HG03378 (cell line): ENCODE measurements around the gene DEPP1.

Source experiments
- ATAC-seq: cut with Tn5 transposase; IDR thresholded peaks from one replicate; pipeline ENCODE4 v1.9.1; 2021; ENCODE audit warnings: mild to moderate bottlenecking, moderate library complexity; ENCODE audit not compliant: unreplicated experiment

DEPP1 gene

DNA sequence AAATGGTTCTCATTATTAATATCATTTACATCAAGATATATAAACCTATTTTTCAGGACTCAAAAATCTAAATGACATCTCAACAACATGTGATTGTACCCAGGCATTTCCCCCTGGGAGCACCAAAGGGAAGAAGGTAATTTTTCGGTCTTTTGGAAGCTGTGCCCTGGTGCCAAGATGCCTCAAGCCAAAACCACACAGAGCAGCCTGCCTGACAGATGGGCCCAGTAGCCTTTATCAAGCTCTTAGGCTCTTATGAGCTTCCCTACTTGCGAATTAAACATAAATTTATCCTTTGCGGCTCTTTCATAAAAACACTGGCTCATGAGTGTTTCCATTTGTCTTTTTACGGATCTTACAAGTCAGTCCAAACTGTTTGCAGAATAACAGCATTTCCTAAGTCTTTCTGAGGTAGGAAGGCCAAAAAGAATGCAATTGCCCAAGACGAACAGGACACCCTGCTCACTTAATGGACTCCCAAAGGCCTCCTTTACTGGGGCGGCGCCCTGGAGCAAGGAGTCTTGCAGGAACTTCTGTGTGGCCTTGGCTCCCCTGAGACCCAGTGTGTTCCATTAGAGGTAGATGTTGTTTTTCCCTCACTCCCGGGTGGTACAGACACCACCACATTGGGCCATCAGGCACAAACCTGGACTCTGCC, 23.1 kb downstream of the DEPP1 start:
- no peak for ATAC-seq

- ATAC-seq, result no peak
These were observed 23.6 kb downstream of the DEPP1 start for GRCh38 chr10:44954962-44955361.

GRCh38 chr10:44954042-44954441, 24.6 kb downstream of the DEPP1 start:
- ATAC-seq, result no peak

- no peak for ATAC-seq
These were observed 25.8 kb downstream of the DEPP1 start for GRCh38 chr10:44952779-44953231.

- no peak for ATAC-seq
These were observed 26.9 kb downstream of the DEPP1 start for GRCh38 chr10:44951576-44952226.

GRCh38 chr10:44950326-44951225, 28.0 kb downstream of the DEPP1 start:
- ATAC-seq, result no peak

GRCh38 chr10:44949915-44950314, 28.7 kb downstream of the DEPP1 start:
- no peak for ATAC-seq

DNA sequence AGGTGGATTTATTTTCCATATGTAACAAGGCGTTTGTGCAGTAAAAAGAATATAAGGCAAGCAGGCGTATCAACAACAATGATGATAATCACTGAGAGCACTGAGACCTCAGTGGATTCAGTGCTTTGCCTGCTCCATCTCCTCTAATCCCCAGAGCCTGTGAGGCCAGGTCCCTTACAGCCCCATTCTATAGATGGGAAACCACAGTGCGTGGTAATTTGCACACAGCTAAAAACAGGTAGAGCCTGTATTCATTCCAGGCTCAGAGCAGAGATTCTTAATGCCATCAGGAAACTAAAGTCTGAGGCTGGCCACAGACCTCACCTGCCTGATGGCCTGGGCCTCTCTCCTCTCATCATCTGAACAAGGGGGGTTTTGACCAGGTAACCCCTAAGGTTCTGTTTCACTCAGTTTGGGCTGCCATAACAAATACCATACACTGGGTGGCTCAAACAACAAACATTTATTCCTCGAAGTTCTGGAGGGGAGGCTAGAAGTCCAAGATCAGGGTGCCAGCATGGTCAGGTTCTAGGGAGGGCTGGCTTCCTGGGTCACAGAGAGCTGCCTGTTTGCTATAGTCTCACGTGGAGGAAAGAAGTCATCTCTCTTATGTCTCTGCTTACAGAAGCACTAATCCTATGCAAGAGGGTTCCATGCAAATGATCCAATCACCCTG, 29.3 kb downstream of the DEPP1 start:
- ATAC-seq, result no peak

GRCh38 chr10:44948642-44949041, 30.0 kb downstream of the DEPP1 start:
- ATAC-seq, result no peak

GRCh38 chr10:44947371-44948152, 31.0 kb downstream of the DEPP1 start:
- ATAC-seq, result peak; percentile 71

GRCh38 chr10:44946205-44946604, 32.4 kb downstream of the DEPP1 start:
- peak; percentile 67 for ATAC-seq

- ATAC-seq, result no peak
These were observed 34.3 kb downstream of the DEPP1 start for GRCh38 chr10:44944354-44944753.

DNA sequence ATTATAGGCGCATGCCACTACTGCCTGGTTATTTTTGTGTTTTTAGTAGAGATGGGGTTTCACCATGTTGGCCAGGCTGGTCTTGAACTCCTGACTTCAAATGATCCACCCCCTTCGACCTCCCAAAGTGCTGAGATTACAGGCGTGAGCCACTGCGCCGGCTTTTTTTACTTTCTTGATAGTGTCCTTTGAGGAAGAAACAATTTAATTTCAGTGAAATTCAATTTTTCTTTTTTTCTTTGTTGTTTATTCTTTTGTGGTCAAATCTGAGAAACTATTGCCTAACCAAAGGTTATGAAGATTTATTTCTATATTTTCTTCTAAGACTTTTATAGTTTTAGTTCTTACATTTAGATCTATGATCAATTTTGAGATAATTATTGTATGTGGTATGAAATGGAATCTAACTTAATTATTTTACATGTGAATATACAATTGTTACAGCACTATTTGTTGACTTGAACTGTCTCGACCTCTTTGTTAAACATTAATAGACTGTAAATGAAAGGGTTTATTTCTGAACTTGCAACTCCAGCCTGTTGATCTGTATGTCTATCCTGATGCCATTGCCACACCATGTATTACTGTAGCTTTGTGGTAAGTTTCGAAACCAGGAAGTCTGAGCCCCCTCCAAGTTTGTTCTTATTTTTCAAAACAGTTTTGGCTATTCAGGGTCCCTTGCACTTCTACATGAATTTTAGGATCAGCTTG, 38.8 kb downstream of the DEPP1 start:
- ATAC-seq, result no peak

- ATAC-seq, result no peak
These were observed 39.7 kb downstream of the DEPP1 start for GRCh38 chr10:44938956-44939355.

GRCh38 chr10:44937196-44938005, 41.2 kb downstream of the DEPP1 start:
- no peak for ATAC-seq

DNA sequence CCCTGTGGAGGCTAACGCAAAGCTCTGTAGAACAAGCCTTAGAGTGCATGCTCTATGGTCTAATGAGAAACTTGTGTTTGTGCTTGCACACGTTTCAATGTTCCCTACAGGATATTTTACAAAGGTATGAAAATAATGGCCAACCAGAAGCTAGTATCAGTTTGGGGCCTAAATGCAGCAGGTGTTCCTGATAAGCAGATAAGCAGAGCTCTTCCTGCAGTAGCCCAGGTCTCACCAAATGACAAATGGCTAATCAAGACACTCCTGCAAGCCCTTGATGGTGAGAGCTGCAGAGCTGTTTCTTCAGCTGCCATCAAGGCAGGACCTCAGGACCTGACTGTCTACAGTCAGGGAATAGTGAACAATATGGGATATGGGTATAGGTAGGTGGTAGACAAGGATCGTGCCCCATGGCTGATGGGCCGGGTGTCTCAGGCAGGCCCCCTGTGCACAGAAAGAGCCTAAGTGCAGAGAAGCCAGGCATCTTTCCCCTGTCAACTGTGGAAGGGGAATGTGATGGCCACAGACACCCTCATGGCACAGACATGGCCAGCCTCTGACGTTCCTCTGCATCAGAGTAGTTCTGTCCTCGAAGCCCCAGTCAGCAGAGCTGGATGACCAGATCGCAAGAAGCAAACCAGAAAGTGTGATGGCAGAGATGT, 42.2 kb downstream of the DEPP1 start:
- ATAC-seq, result no peak

- ATAC-seq, result no peak
These were observed 42.7 kb downstream of the DEPP1 start for GRCh38 chr10:44935966-44936295.

DNA sequence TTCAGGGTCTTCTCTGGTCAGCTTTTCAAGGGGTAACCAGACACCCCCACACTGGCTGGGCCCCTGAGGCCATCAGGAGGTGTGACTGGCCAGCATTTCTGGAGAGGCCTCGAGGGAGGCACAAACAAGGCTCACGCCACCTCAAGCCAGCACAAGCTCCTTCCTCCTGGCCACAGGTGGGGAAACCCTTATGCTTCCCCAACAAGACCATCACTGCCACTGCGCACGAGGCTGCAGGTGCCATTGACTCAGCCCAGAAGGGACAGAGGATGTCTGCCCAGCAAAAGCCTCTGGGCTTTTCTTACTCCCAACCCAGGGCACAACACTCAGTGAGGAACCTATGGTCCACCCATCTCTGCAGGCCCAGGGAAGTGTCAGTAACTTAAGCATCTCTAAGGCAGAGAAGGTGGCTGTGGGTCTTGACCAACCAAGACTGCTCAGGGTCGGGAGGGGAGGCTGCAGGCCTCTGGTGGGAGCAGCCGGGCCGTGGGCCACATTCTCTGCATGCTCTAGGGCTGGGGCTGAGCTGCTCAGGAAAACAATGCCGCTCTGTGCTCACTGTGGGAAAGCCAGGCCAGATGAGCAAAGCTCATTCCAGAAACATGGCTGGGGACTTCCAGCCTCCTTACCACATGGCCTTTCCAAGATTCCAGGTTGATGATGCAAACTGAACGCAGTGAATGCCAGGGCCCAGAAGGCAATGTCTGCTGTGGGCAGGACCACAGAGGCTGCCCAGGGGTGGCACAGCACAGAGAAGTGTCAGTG, 43.2 kb downstream of the DEPP1 start:
- no peak for ATAC-seq
